ENCODE measurements around the gene NTRK2. TPM values are rescaled to one million over a fixed set of nuclear protein-coding genes. Genes with fewer than 3 reads are reported as not detected.

NTRK2 gene
- total and polyA plus RNA-seq, 2 experiments from 2014 or later: 0.03 TPM; not detected in 1

GRCh38 chr9:85027870-85028269, 358.3 kb downstream of the NTRK2 start (continued):
- TF ChIP-seq CTCF (conservative IDR thresholded peaks at IDR 0.05; ENCODE audit: low read depth in 2 of 2) (no peak), ZNF114 (CRISPR knock-in tag; IDR thresholded peaks at IDR 0.05) (no peak), NANOG (IDR thresholded peaks at IDR 0.05; ENCODE audit: borderline replicate concordance) (no peak), REST (IDR thresholded peaks at IDR 0.05; ENCODE audit: unreplicated experiment) (no peak), EZH2phosphoT487 (IDR thresholded peaks at IDR 0.05; ENCODE audit: unreplicated experiment) (no peak), POLR2AphosphoS5 (IDR thresholded peaks at IDR 0.05; ENCODE audit: low read depth) (no peak), JUNB (IDR thresholded peaks at IDR 0.05; ENCODE audit: unreplicated experiment) (no peak), ZNF331 (CRISPR knock-in tag; IDR thresholded peaks at IDR 0.05; ENCODE audit: low read depth) (no peak)
- TF ChIP-seq, protein P1, sequence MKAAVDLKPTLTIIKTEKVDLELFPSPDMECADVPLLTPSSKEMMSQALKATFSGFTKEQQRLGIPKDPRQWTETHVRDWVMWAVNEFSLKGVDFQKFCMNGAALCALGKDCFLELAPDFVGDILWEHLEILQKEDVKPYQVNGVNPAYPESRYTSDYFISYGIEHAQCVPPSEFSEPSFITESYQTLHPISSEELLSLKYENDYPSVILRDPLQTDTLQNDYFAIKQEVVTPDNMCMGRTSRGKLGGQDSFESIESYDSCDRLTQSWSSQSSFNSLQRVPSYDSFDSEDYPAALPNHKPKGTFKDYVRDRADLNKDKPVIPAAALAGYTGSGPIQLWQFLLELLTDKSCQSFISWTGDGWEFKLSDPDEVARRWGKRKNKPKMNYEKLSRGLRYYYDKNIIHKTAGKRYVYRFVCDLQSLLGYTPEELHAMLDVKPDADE (IDR thresholded peaks at IDR 0.05): no peak

DNA sequence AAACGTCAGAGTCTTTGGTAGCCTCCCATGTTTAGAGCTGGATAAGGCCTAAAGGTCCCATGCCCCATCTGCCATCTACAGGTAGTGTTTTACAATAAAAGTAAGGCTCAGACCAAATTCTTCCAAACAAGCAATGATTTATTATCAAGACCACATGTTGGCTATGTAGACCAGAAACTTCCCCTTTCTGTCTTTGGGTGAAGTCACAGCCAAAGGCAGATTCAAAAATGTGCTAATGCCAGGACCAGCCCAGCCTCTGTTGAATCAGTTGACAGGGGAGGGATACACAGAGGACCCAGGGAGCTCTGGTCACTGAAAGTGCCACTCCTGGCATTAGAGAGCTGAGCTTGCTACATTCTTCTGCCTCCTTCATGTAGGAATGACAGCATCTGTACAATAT, 360.8 kb downstream of the NTRK2 start:
- no peaks in the 10 kb centered on the region for H3K27me3 ChIP-seq (ENCODE audit: insufficient read depth)
- no peaks in the 10 kb centered on the region for H3K36me3 Mint-ChIP-seq (ENCODE audit: low read depth)
- no peak overlapping the region for H3K4me3 Mint-ChIP-seq
- peaks cover 9% of the 10 kb centered on the region for H3K9me2 ChIP-seq (ENCODE audit: insufficient read depth)
- no peak overlapping the region for H3K27ac ChIP-seq (ENCODE audit: low read depth)
- no peaks in the 10 kb centered on the region for H3K4me1 ChIP-seq (ENCODE audit: insufficient read depth)
- peaks cover 2% of the 10 kb centered on the region for H3K27me3 Mint-ChIP-seq (ENCODE audit: insufficient read depth, low read depth, poor library complexity)
- ATAC-seq (no peak), DNase-seq (ENCODE audit: low spot score) (no peak)
- H3F3A ChIP-seq (replicated peaks; ENCODE audit: low read depth): no peaks in the 10 kb centered on the region
- no peak overlapping the region for H3K27ac Mint-ChIP-seq
- no peak overlapping the region for H3K4me3 ChIP-seq
- no peaks in the 10 kb centered on the region; the same call in 2 of the 3 replicates for H3K9me3 Mint-ChIP-seq
- H3K36me3 ChIP-seq (ENCODE audit: insufficient read depth): no peaks in the 10 kb centered on the region
- H3K4me2 ChIP-seq: no peak overlapping the region
- no peaks in the 10 kb centered on the region for H3K79me2 ChIP-seq (replicated peaks; ENCODE audit: insufficient read depth)
- H2AFZ ChIP-seq: no peak overlapping the region
- H3K4me1 Mint-ChIP-seq: no peaks in the 10 kb centered on the region
- no peaks in the 10 kb centered on the region for H4K20me1 ChIP-seq (replicated peaks; ENCODE audit: insufficient read depth)
- TF ChIP-seq ZNF462 (CRISPR knock-in tag; IDR thresholded peaks at IDR 0.05) (no peak), JUNB (IDR thresholded peaks at IDR 0.05; ENCODE audit: unreplicated experiment) (no peak), ZNF331 (CRISPR knock-in tag; IDR thresholded peaks at IDR 0.05; ENCODE audit: low read depth) (no peak), POLR2AphosphoS5 (IDR thresholded peaks at IDR 0.05; ENCODE audit: low read depth) (no peak), EZH2phosphoT487 (IDR thresholded peaks at IDR 0.05; ENCODE audit: unreplicated experiment) (no peak)
- TF ChIP-seq, protein P1 (IDR thresholded peaks at IDR 0.05): no peak

Data from GM23338 (cell line).